ENCODE data around the gene ACAD10.

GRCh38 chr12:111705672-111706071, 19.8 kb downstream of the ACAD10 start:
- TF ChIP-seq, protein P1, sequence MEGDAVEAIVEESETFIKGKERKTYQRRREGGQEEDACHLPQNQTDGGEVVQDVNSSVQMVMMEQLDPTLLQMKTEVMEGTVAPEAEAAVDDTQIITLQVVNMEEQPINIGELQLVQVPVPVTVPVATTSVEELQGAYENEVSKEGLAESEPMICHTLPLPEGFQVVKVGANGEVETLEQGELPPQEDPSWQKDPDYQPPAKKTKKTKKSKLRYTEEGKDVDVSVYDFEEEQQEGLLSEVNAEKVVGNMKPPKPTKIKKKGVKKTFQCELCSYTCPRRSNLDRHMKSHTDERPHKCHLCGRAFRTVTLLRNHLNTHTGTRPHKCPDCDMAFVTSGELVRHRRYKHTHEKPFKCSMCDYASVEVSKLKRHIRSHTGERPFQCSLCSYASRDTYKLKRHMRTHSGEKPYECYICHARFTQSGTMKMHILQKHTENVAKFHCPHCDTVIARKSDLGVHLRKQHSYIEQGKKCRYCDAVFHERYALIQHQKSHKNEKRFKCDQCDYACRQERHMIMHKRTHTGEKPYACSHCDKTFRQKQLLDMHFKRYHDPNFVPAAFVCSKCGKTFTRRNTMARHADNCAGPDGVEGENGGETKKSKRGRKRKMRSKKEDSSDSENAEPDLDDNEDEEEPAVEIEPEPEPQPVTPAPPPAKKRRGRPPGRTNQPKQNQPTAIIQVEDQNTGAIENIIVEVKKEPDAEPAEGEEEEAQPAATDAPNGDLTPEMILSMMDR (IDR thresholded peaks at IDR 0.05; ENCODE audit: insufficient read depth, low read depth, low read length): no peak
- TF ChIP-seq EZH2 (IDR thresholded peaks at IDR 0.05; ENCODE audit: insufficient read depth, low read length): no peak
